ENCODE measurements around the gene HCFC1.

Gene HCFC1

DNA sequence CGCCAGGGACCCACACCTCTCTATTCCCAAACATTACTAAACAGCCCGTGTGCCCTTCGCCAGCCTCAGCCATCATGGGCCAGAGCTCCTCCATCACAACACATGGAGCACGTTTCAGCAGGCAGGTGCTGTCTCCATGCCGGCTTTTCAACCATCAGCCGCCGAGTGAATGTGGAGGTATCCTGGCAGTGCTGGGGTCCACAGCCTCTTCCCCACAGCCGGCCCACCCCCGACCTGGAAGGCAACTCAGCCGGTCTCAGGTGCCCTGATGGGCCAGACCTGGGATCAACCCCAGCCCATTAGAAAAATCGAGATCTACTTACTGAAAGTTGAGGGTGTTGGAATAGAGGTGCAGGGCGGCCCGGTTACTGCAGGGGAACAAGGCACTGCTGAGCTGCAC is 39.9 kb downstream of the HCFC1 start:
- Histone ChIP-seq H3F3A (ENCODE audit: insufficient read depth, low read length) (peaks cover 15% of the 10 kb centered on the region; the same call in 1 of the 2 replicates), H3K79me2 (ENCODE audit: low read length) (peaks cover 41% of the 10 kb centered on the region), H3K36me3 (replicated peaks; ENCODE audit: insufficient read depth, low read length) (no peaks in the 10 kb centered on the region), H3K27me3 (replicated peaks; ENCODE audit: insufficient read depth, low read length) (no peaks in the 10 kb centered on the region), H3K9me3 (replicated peaks; ENCODE audit: insufficient read depth, low read length) (no peaks in the 10 kb centered on the region), H3K4me3 (ENCODE audit: low read length) (no peak overlapping the region), H2AFZ (ENCODE audit: low read length) (no peak overlapping the region), H3K9ac (ENCODE audit: low read length) (no peak overlapping the region), H3K9me2 (replicated peaks; ENCODE audit: insufficient read depth, low read length) (no peaks in the 10 kb centered on the region), H3K27ac (ENCODE audit: low read length) (no peak overlapping the region), H4K20me1 (ENCODE audit: insufficient read depth, low read length) (no peaks in the 10 kb centered on the region), H3K4me1 (ENCODE audit: low read length) (peaks cover 8% of the 10 kb centered on the region; the same call in 1 of the 2 replicates), H3K4me2 (ENCODE audit: low read depth, low read length) (no peak overlapping the region)
- TF ChIP-seq EZH2 (optimal IDR thresholded peaks at IDR 0.05; ENCODE audit: low read depth, low read length) (no peak), EZH2phosphoT487 (IDR thresholded peaks at IDR 0.05; ENCODE audit: low read length) (no peak)
- TF ChIP-seq, protein P1, sequence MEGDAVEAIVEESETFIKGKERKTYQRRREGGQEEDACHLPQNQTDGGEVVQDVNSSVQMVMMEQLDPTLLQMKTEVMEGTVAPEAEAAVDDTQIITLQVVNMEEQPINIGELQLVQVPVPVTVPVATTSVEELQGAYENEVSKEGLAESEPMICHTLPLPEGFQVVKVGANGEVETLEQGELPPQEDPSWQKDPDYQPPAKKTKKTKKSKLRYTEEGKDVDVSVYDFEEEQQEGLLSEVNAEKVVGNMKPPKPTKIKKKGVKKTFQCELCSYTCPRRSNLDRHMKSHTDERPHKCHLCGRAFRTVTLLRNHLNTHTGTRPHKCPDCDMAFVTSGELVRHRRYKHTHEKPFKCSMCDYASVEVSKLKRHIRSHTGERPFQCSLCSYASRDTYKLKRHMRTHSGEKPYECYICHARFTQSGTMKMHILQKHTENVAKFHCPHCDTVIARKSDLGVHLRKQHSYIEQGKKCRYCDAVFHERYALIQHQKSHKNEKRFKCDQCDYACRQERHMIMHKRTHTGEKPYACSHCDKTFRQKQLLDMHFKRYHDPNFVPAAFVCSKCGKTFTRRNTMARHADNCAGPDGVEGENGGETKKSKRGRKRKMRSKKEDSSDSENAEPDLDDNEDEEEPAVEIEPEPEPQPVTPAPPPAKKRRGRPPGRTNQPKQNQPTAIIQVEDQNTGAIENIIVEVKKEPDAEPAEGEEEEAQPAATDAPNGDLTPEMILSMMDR (IDR thresholded peaks at IDR 0.05; ENCODE audit: low read length), result no peak
- no peak for DNase-seq

DNA sequence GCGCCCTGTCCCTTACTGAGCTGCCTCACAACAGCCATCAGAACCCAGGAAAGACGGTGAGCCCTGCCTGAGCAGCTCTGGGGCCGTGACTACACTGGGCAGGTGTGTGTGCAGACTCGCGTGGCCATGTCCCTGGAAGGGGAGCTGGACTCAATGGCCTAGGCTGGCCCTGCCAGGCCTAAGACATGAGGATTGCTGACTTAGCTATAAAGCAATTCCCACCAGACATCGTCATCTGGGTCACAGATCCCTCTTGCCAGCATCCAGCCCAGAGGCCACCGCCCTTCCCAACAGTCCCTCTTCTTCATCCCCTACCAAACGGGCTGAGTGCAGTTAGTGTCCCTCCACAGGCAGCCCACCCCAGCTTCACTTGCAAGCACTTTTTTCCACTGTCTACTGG is 40.5 kb downstream of the HCFC1 start:
- Histone ChIP-seq H3F3A (ENCODE audit: insufficient read depth, low read length) (peaks cover 19% of the 10 kb centered on the region; the same call in 1 of the 2 replicates), H3K27me3 (replicated peaks; ENCODE audit: insufficient read depth, low read length) (no peaks in the 10 kb centered on the region), H4K20me1 (ENCODE audit: insufficient read depth, low read length) (no peaks in the 10 kb centered on the region), H3K9me3 (replicated peaks; ENCODE audit: insufficient read depth, low read length) (no peaks in the 10 kb centered on the region), H3K36me3 (replicated peaks; ENCODE audit: insufficient read depth, low read length) (no peaks in the 10 kb centered on the region), H3K4me1 (ENCODE audit: low read length) (peaks cover 8% of the 10 kb centered on the region; the same call in 1 of the 2 replicates), H2AFZ (ENCODE audit: low read length) (no peak overlapping the region), H3K9me2 (replicated peaks; ENCODE audit: insufficient read depth, low read length) (no peaks in the 10 kb centered on the region), H3K9ac (ENCODE audit: low read length) (no peak overlapping the region), H3K4me3 (ENCODE audit: low read length) (no peak overlapping the region), H3K79me2 (ENCODE audit: low read length) (peaks cover 41% of the 10 kb centered on the region), H3K4me2 (ENCODE audit: low read depth, low read length) (no peak overlapping the region), H3K27ac (ENCODE audit: low read length) (no peak overlapping the region)
- TF ChIP-seq EZH2 (optimal IDR thresholded peaks at IDR 0.05; ENCODE audit: low read depth, low read length), result no peak
- TF ChIP-seq, protein P1 (IDR thresholded peaks at IDR 0.05; ENCODE audit: low read length), result no peak
- TF ChIP-seq EZH2phosphoT487 (IDR thresholded peaks at IDR 0.05; ENCODE audit: low read length), result no peak
- no peak for DNase-seq

DNA sequence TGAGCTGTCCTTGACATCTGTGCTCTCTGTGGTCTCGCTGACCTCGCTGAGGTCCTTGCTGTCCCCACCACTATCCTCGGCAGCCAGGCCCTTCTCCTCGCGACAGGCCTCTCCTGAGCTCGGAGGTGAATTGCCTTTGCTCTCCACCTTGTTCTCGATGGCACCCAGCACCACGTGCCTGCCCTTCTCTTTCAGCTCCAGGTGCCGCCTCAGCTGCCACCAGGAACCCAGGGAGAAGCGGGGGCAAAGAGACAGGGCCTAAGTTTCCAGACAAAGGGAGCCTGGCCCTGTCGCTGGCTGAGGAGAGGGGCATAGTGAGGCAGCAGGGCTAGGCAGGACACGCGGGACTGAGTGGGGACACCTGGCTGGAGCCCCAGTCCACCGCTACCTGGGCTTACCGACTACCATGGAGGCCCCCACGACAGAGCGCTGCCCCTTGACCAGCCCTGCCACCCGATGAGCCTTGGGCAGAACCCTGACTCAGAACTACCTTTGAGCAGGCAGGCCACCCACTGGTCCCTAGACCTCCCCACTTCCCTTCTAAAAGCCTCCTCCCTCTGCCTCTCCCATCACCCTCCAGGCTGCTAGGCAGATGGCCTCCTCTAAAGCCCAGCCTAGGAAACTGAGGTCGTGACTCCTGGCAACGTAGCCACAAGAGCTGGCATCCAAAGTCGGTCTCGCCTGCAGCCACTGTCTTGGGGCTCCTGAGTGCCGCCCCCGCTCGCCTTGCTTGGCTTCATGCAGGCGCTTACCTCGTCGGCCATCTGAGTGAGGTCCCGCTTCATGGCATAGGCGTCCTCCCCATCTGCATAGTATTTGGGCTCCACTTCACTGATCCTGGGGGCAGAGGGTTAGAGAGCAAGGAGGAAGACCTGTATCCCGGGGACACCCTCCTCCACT is 41.4 kb downstream of the HCFC1 start:
- H3F3A ChIP-seq (ENCODE audit: insufficient read depth, low read length), result peaks cover 25% of the 10 kb centered on the region
- H3K27me3 ChIP-seq (replicated peaks; ENCODE audit: insufficient read depth, low read length), result no peaks in the 10 kb centered on the region
- H3K27ac ChIP-seq (ENCODE audit: low read length), result no peak overlapping the region
- no peaks in the 10 kb centered on the region for H3K9me3 ChIP-seq (replicated peaks; ENCODE audit: insufficient read depth, low read length)
- DNase-seq, result no peak
- H3K9me2 ChIP-seq (replicated peaks; ENCODE audit: insufficient read depth, low read length), result no peaks in the 10 kb centered on the region
- no peaks in the 10 kb centered on the region for H4K20me1 ChIP-seq (ENCODE audit: insufficient read depth, low read length)
- peaks cover 47% of the 10 kb centered on the region for H3K79me2 ChIP-seq (ENCODE audit: low read length)
- H3K4me3 ChIP-seq (ENCODE audit: low read length), result no peak overlapping the region
- peaks cover 8% of the 10 kb centered on the region; the same call in 1 of the 2 replicates for H3K4me1 ChIP-seq (ENCODE audit: low read length)
- no peak for TF ChIP-seq EZH2phosphoT487 (IDR thresholded peaks at IDR 0.05; ENCODE audit: low read length)
- TF ChIP-seq, protein P1 (IDR thresholded peaks at IDR 0.05; ENCODE audit: low read length), result no peak
- TF ChIP-seq EZH2 (optimal IDR thresholded peaks at IDR 0.05; ENCODE audit: low read depth, low read length), result no peak
- no peak overlapping the region for H3K9ac ChIP-seq (ENCODE audit: low read length)
- no peak overlapping the region for H2AFZ ChIP-seq (ENCODE audit: low read length)
- no peak overlapping the region for H3K4me2 ChIP-seq (ENCODE audit: low read depth, low read length)
- H3K36me3 ChIP-seq (replicated peaks; ENCODE audit: insufficient read depth, low read length), result no peaks in the 10 kb centered on the region
